ENCODE results near the gene TNS2.
"Not testable (repeated sequence)": the region's sequence is repeated elsewhere in the genome, so short reads cannot be mapped to it uniquely, and the experiment has no call there.

The TNS2 gene

GRCh38 chr12:53005986-53006809 is 43.7 kb upstream of the TNS2 start, which contains the start of gene EIF4B:
Gene EIF4B, plus strand, starts transcription at chr12:53006456. Its CDS starts 28 bp downstream, at chr12:53006484.
- no CpG with 5 or more reads among the region's 64 CpGs for WGBS, 2 donors (ENCODE audit: extremely low coverage in 2 of 2, insufficient read length in 2 of 2, insufficient replicate concordance in 1 of 2)
- no peak within 1 kb of the TSS for H2BK12ac ChIP-seq (ENCODE audit: low read length)
- DNase-seq (ENCODE audit: low spot score), result peak; percentile 99
- peak within 1 kb of the TSS; percentile 91 for H3K23ac ChIP-seq (ENCODE audit: low read depth, low read length, poor library complexity)
- peak within 1 kb of the TSS; percentile 73 for H3K14ac ChIP-seq (ENCODE audit: low read length)
- H3K9me3 ChIP-seq (replicated peaks in 1 of 2; ENCODE audit: control insufficient read depth in 2 of 2, insufficient read depth in 1 of 2, low read depth in 1 of 2, low read length in 2 of 2), result peaks cover 0 to 5% of the 10 kb centered on the region in 2 donors
- H4K91ac ChIP-seq (ENCODE audit: low read depth, low read length, poor library complexity), result peak within 1 kb of the TSS; percentile 92
- H2AFZ ChIP-seq (ENCODE audit: low read length), result peak within 1 kb of the TSS; percentile 81
- peaks cover 6% of the 10 kb centered on the region for H3K79me1 ChIP-seq (ENCODE audit: low read depth, low read length)
- peak within 1 kb of the TSS; percentile 17 for H2BK15ac ChIP-seq (ENCODE audit: low read length)
- peak within 1 kb of the TSS; percentile 77 for H2AK5ac ChIP-seq (ENCODE audit: low read depth, low read length)
- H3K9ac ChIP-seq (ENCODE audit: low read depth, low read length, poor library complexity), result peak within 1 kb of the TSS; percentile 98
- H3K36me3 ChIP-seq (replicated peaks in 1 of 2; ENCODE audit: control insufficient read depth in 2 of 2, insufficient read depth in 2 of 2, low read length in 2 of 2), result peaks cover 3 to 39% of the 10 kb centered on the region in 2 donors
- peak within 1 kb of the TSS; percentile 95 for H3K27ac ChIP-seq (replicated peaks; ENCODE audit: low read length)
- H3K27me3 ChIP-seq (ENCODE audit: control insufficient read depth in 3 of 3, insufficient read depth in 3 of 3, low read depth in 1 of 3, low read length in 3 of 3), result no peaks in the 10 kb centered on the region
- H3K18ac ChIP-seq (ENCODE audit: low read length), result peak within 1 kb of the TSS; percentile 98
- peak within 1 kb of the TSS; percentile 22 for H2BK120ac ChIP-seq (ENCODE audit: low read depth, low read length)
- H3K4me1 ChIP-seq (ENCODE audit: control insufficient read depth in 2 of 2, insufficient read depth in 1 of 2, low read depth in 1 of 2, low read length in 2 of 2), result peaks cover 6 to 12% of the 10 kb centered on the region in 2 donors
- peak within 1 kb of the TSS; percentile 83 for H2BK5ac ChIP-seq (ENCODE audit: low read length)
- H3K4me2 ChIP-seq (ENCODE audit: insufficient read depth, low read length, poor library complexity, severe bottlenecking), result peak within 1 kb of the TSS; percentile 93
- peak within 1 kb of the TSS; percentile 88 to 96 for H3K4me3 ChIP-seq (ENCODE audit: low read length in 2 of 2)
- peak within 1 kb of the TSS; percentile 68 for H4K8ac ChIP-seq (ENCODE audit: low read depth, low read length)
- peak within 1 kb of the TSS; percentile 23 for H3K4ac ChIP-seq (ENCODE audit: low read length)

- Histone ChIP-seq H3K79me1 (ENCODE audit: low read depth, low read length) (peaks cover 6% of the 10 kb centered on the region), H3K18ac (ENCODE audit: low read length) (peak overlapping the region; percentile 98), H2AK5ac (ENCODE audit: low read depth, low read length) (peak overlapping the region; percentile 77), H3K27ac (replicated peaks; ENCODE audit: low read length) (peak overlapping the region; percentile 95), H3K23ac (ENCODE audit: low read depth, low read length, poor library complexity) (peak overlapping the region; percentile 91), H3K4me2 (ENCODE audit: insufficient read depth, low read length, poor library complexity, severe bottlenecking) (peak overlapping the region; percentile 93), H3K14ac (ENCODE audit: low read length) (peak overlapping the region; percentile 73), H3K4me3 (ENCODE audit: low read length in 2 of 2) (peak overlapping the region; percentile 88 to 96), H3K36me3 (replicated peaks in 1 of 2; ENCODE audit: control insufficient read depth in 2 of 2, insufficient read depth in 2 of 2, low read length in 2 of 2) (peaks cover 3 to 46% of the 10 kb centered on the region in 2 donors), H3K9ac (ENCODE audit: low read depth, low read length, poor library complexity) (peak overlapping the region; percentile 98), H3K4ac (ENCODE audit: low read length) (peak overlapping the region; percentile 23), H3K9me3 (replicated peaks in 1 of 2; ENCODE audit: control insufficient read depth in 2 of 2, insufficient read depth in 1 of 2, low read depth in 1 of 2, low read length in 2 of 2) (peaks cover 0 to 9% of the 10 kb centered on the region in 2 donors), H2BK120ac (ENCODE audit: low read depth, low read length) (peak overlapping the region; percentile 22), H4K91ac (ENCODE audit: low read depth, low read length, poor library complexity) (peak overlapping the region; percentile 92), H2AFZ (ENCODE audit: low read length) (peak overlapping the region; percentile 81), H2BK5ac (ENCODE audit: low read length) (peak overlapping the region; percentile 83), H3K4me1 (ENCODE audit: control insufficient read depth in 2 of 2, insufficient read depth in 1 of 2, low read depth in 1 of 2, low read length in 2 of 2) (peaks cover 6 to 12% of the 10 kb centered on the region in 2 donors), H4K8ac (ENCODE audit: low read depth, low read length) (peak overlapping the region; percentile 68), H3K27me3 (ENCODE audit: control insufficient read depth in 3 of 3, insufficient read depth in 3 of 3, low read depth in 1 of 3, low read length in 3 of 3) (no peaks in the 10 kb centered on the region), H2BK15ac (ENCODE audit: low read length) (peak overlapping the region; percentile 17), H2BK12ac (ENCODE audit: low read length) (no peak overlapping the region)
- peak; percentile 66 for DNase-seq (ENCODE audit: low spot score)
- WGBS, 2 donors (ENCODE audit: extremely low coverage in 2 of 2, insufficient read length in 2 of 2, insufficient replicate concordance in 1 of 2), result no CpG with 5 or more reads among the region's 38 CpGs
Measured at GRCh38 chr12:53006810-53007309, 43.0 kb upstream of the TNS2 start.

GRCh38 chr12:53007343-53007742 is 42.5 kb upstream of the TNS2 start:
- Histone ChIP-seq H3K9ac (ENCODE audit: low read depth, low read length, poor library complexity) (no peak overlapping the region), H2AFZ (ENCODE audit: low read length) (no peak overlapping the region), H2BK15ac (ENCODE audit: low read length) (no peak overlapping the region), H2BK12ac (ENCODE audit: low read length) (no peak overlapping the region), H3K27ac (replicated peaks; ENCODE audit: low read length) (no peak overlapping the region), H3K4me3 (ENCODE audit: low read length in 2 of 2) (peak overlapping the region; percentile 88 to 96), H3K4me1 (ENCODE audit: control insufficient read depth in 2 of 2, insufficient read depth in 1 of 2, low read depth in 1 of 2, low read length in 2 of 2) (peaks cover 6 to 12% of the 10 kb centered on the region in 2 donors), H3K79me1 (ENCODE audit: low read depth, low read length) (peaks cover 6% of the 10 kb centered on the region), H3K18ac (ENCODE audit: low read length) (no peak overlapping the region), H3K4ac (ENCODE audit: low read length) (no peak overlapping the region), H3K9me3 (replicated peaks in 1 of 2; ENCODE audit: control insufficient read depth in 2 of 2, insufficient read depth in 1 of 2, low read depth in 1 of 2, low read length in 2 of 2) (peaks cover 0 to 11% of the 10 kb centered on the region in 2 donors), H3K36me3 (replicated peaks in 1 of 2; ENCODE audit: control insufficient read depth in 2 of 2, insufficient read depth in 2 of 2, low read length in 2 of 2) (peaks cover 3 to 48% of the 10 kb centered on the region in 2 donors), H3K23ac (ENCODE audit: low read depth, low read length, poor library complexity) (no peak overlapping the region), H3K27me3 (ENCODE audit: control insufficient read depth in 3 of 3, insufficient read depth in 3 of 3, low read depth in 1 of 3, low read length in 3 of 3) (no peaks in the 10 kb centered on the region), H2BK5ac (ENCODE audit: low read length) (no peak overlapping the region), H3K4me2 (ENCODE audit: insufficient read depth, low read length, poor library complexity, severe bottlenecking) (peak overlapping the region; percentile 93), H3K14ac (ENCODE audit: low read length) (no peak overlapping the region), H2AK5ac (ENCODE audit: low read depth, low read length) (no peak overlapping the region), H4K8ac (ENCODE audit: low read depth, low read length) (no peak overlapping the region), H2BK120ac (ENCODE audit: low read depth, low read length) (no peak overlapping the region), H4K91ac (ENCODE audit: low read depth, low read length, poor library complexity) (no peak overlapping the region)
- DNase-seq (ENCODE audit: low spot score), result no peak
- no CpG with 5 or more reads among the region's 4 CpGs for WGBS, 2 donors (ENCODE audit: extremely low coverage in 2 of 2, insufficient read length in 2 of 2, insufficient replicate concordance in 1 of 2)

- not testable (repeated sequence) for H3K18ac ChIP-seq (ENCODE audit: low read length); H3K4ac ChIP-seq (ENCODE audit: low read length); H3K27me3 ChIP-seq (ENCODE audit: control insufficient read depth in 3 of 3, insufficient read depth in 3 of 3, low read depth in 1 of 3, low read length in 3 of 3); H2AFZ ChIP-seq (ENCODE audit: low read length); DNase-seq (ENCODE audit: low spot score); H3K4me3 ChIP-seq (ENCODE audit: low read length in 2 of 2); H3K14ac ChIP-seq (ENCODE audit: low read length); H3K4me2 ChIP-seq (ENCODE audit: insufficient read depth, low read length, poor library complexity, severe bottlenecking); H2AK5ac ChIP-seq (ENCODE audit: low read depth, low read length); H2BK12ac ChIP-seq (ENCODE audit: low read length); H2BK120ac ChIP-seq (ENCODE audit: low read depth, low read length); H2BK5ac ChIP-seq (ENCODE audit: low read length); H4K91ac ChIP-seq (ENCODE audit: low read depth, low read length, poor library complexity); H4K8ac ChIP-seq (ENCODE audit: low read depth, low read length); H3K9ac ChIP-seq (ENCODE audit: low read depth, low read length, poor library complexity); H3K27ac ChIP-seq (replicated peaks; ENCODE audit: low read length); H2BK15ac ChIP-seq (ENCODE audit: low read length); H3K79me1 ChIP-seq (ENCODE audit: low read depth, low read length); H3K23ac ChIP-seq (ENCODE audit: low read depth, low read length, poor library complexity)
- H3K36me3 ChIP-seq (replicated peaks in 1 of 2; ENCODE audit: control insufficient read depth in 2 of 2, insufficient read depth in 2 of 2, low read length in 2 of 2), result peaks cover 3 to 57% of the 10 kb centered on the region in 2 donors
- no CpG with 5 or more reads among the region's 15 CpGs for WGBS, 2 donors (ENCODE audit: extremely low coverage in 2 of 2, insufficient read length in 2 of 2, insufficient replicate concordance in 1 of 2)
- peaks cover 0 to 11% of the 10 kb centered on the region in 2 donors for H3K9me3 ChIP-seq (replicated peaks in 1 of 2; ENCODE audit: control insufficient read depth in 2 of 2, insufficient read depth in 1 of 2, low read depth in 1 of 2, low read length in 2 of 2)
- peaks cover 6 to 12% of the 10 kb centered on the region in 2 donors for H3K4me1 ChIP-seq (ENCODE audit: control insufficient read depth in 2 of 2, insufficient read depth in 1 of 2, low read depth in 1 of 2, low read length in 2 of 2)
Measured at GRCh38 chr12:53008760-53009159, 41.1 kb upstream of the TNS2 start.
